Measurements from ENCODE around the gene TF.

Gene TF

DNA sequence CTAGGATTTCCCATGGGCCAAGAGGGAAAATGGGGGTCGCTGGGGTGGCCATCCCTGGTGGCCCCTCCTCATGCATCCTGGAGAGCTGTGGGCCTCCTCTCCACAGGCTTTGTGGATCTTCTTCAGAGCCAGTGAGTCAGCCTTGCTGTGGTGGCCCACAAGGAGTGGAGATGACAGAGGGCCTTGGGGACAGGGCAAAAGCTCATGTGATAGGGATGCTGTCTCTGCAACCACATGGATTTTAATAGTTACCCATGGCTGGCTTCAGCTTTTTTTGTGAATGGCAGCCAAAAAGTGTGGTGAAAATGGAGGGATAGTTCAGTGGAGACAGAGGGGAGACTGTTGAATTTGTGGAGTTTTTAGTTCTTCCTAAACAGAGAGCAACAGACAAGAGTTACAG, 1.2 kb downstream of the TF start:
- DNase-seq (ENCODE audit: low read depth in 2 of 2): no peak

DNA sequence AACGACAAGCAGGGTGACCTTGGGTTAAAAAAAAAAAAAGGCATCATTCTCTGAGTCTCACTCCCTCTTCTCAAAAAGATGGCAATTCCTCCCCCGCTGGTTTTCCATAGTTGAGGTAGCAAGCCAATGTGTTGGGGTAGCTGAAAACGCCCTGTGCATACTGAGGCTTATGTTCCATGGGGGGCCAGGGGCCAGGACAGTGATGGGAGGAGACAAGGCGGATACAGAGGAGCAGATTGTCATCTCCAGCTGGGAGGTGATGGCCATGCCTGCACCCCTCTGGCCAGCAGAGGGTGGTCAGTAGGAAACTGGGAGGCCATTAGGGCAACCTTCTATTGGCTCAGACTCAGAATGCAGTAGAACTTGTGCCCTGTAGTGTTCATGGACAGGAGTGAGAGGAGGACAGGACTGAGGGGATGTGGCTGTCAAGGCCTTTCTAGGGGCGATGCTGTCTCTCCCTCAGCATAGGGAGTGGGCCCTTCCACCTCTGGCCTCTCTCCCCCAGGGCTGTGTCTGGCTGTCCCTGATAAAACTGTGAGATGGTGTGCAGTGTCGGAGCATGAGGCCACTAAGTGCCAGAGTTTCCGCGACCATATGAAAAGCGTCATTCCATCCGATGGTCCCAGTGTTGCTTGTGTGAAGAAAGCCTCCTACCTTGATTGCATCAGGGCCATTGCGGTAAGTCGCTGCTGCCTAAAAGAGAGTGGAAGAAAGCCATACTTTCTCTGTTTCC, 1.9 kb downstream of the TF start:
- no peak for DNase-seq (ENCODE audit: low read depth in 2 of 2)

DNA sequence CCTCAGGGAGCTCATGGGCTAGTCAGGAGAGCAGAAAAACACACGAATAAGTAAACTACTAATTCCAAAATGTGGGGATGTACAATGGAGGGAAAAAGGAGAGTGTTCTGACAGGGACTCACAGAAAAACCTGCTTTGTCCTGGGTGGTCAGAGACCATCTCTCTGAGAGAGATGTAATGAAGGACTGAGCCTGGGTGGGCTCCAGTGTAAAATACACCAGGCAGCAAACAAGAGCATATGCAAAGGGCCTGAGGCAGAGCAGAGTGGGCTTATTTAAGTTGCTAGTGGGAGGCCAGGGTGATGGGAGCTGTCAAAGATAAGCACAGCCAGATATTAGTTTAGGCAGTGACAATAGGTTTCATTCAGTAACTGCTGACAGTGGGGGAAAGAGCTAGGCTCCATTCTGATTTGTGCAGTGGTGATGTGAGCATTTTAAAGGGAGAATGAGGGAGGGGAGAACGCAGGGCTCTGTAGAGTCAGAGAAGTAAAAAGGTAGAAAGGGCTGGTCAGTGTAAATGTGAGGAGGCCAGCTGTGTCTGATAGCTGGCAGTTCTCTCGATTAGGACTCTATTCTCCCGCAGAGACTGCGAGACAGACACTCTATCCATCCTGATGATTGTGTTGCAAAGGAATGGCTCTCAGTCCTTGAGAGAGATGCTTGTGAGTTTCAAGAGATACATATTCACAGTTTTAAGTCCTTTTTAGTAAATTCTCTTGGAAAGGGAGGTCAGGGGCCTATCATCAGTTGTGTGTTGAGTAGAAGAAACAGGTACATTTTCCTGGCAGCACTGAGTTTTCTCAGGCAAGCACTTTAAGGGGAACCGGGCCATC, 3.5 kb downstream of the TF start:
- DNase-seq (ENCODE audit: low read depth in 2 of 2): no peak

DNA sequence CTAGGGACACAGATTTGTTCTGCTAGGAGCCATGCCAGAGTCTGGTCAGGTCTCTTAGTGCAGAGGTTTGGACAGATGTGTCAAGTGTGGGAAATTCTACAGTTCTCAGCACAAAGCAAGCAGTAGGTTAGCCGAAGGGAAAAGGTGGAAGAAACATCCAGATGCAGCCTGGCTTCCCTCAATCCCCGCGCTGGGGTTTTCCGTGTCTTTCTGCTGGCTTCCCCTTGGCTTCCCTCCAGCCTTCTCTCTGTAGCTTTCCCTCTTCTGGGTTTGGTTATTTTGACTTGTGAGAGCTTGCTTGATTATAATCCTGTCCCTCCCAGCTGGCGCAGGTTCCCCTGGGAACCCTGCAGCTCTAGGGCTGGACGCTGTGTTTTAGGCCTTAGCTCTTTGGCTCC, 4.1 kb downstream of the TF start:
- no peak for DNase-seq (ENCODE audit: low read depth in 2 of 2)

DNA sequence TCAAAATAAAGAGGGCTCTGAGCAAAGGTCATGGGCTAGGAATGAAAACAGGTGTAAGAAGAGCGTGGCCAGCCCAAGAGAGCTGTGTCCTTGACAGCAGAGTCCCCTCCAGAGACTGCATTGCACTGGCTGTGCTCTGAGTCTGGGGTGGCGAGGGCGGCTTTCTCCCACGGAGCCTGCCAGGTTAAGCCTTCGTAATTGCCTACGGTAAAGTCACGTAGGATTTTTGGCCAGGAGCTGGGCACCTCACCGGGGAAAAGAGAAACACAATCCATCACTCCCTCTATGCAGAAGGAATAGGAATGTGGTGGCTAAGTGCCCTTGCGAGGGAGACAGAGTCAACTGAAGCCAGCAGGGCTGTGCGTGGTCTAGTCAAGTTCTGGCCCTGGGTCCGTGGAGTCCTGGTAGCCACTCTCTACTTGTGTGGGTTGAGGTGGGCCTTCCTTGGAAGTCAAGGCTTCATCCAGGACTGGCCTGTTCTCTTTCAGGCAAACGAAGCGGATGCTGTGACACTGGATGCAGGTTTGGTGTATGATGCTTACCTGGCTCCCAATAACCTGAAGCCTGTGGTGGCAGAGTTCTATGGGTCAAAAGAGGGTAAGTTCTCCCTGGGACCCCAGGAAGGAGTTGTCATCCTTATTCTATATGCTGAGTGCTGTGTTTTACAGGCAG, 7.0 kb downstream of the TF start:
- no peak for DNase-seq (ENCODE audit: low read depth in 2 of 2)

DNA sequence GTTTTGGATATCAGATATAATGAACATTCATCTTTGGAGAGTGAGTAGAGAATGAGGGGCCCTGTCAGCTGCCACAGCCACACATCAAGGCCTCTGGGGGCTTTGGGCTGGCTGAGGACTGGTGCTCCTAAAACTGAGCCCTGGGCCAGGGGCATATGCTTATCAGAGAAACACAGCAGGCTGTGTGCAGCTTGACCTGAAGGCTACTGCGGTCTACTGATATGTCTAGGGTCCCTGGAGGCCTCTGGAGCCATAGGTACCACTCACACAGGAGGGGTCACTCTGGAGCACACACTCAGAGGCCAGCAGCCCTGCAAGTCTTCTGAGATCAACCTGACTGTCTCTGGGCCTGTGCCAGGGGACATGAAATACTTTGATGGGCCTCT, 7.6 kb downstream of the TF start:
- no peak for DNase-seq (ENCODE audit: low read depth in 2 of 2)

DNA sequence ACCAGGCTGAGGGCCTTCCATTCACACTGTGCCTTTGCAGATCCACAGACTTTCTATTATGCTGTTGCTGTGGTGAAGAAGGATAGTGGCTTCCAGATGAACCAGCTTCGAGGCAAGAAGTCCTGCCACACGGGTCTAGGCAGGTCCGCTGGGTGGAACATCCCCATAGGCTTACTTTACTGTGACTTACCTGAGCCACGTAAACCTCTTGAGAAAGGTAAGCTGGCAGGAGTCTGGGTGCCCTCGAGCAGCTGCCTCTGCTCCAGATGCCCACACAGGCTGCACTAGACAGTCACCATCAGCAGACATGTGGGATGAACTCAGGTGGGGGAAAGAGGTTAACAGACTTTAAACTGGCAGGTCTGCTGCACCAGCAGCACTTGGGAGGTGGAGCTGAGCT, 8.3 kb downstream of the TF start:
- no peak for DNase-seq (ENCODE audit: low read depth in 2 of 2)

DNA sequence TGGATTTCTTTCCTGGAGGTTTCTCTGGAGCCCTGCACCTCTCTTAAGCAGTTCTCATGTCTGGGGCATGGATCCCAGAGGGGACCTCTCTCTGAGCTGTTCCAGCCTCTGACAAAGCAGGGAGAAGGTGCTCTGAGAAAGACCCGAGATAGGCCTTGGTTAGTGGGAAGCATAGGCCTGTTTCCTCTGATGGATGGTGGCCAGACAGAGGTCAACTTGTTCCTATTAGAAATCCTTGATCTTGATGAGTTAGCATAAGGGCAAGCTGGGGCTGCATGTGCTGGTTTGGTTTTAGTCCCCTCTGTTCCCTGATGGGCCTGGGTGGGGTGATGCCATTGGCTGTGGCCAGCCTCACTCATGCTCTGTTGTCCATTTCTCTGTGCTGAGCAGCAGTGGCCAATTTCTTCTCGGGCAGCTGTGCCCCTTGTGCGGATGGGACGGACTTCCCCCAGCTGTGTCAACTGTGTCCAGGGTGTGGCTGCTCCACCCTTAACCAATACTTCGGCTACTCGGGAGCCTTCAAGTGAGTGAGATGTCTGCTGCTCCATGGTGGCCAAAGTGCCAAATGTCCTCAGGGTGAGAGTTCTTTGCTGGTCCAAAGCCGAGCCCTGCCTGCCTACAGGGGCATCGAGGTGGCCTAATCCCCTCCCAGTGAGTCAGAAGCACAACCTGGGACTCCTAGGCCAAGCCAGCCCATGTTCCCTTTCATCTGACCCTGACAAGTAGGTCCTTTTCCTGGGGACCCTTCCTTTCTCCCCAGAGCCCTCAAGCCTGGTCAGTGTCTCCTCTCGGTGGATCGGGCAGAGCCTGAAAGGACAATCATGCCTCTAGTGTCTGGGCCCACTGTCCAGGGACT, 9.0 kb downstream of the TF start:
- no peak for DNase-seq (ENCODE audit: low read depth in 2 of 2)

DNA sequence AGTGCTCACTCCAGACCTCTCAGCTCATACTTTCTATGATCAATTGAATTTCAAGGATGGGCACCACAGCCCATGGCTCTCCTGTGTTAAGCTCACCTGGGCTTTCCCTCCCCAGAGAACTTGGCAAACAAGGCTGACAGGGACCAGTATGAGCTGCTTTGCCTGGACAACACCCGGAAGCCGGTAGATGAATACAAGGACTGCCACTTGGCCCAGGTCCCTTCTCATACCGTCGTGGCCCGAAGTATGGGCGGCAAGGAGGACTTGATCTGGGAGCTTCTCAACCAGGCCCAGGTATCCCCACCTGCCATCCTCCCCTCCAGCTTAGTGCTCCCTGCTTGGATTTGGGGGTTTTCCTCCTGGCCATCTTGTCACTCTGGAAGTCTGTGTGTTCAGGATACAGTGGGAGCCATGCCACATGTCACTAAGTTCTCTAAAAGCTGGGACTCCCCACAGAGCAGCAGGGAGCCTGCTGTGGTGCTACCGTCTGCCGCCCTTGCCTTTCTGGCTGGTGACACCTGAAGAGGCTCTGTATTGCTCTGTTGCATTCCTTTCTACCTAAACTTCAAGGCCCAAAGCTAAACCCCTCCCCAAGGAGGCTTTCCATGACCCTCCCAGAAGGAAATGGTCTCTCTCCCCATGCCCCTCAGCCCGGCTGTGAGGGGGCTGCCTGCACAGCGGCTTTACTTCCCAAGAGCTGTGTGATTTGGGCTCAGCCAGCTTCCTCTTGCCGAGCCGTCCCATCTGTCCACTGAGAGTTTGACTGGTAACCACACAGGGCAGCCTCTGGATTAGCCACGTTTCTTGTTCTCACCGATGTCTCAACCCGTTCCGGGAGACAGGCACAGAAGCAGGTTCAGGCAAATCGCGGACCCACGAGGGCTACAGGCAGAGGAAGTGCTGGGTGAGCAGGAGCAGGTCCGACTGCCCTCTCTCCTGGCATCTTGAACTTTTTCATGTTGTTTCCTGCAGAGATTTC, 10.8 kb downstream of the TF start:
- no peak for DNase-seq (ENCODE audit: low read depth in 2 of 2)

DNA sequence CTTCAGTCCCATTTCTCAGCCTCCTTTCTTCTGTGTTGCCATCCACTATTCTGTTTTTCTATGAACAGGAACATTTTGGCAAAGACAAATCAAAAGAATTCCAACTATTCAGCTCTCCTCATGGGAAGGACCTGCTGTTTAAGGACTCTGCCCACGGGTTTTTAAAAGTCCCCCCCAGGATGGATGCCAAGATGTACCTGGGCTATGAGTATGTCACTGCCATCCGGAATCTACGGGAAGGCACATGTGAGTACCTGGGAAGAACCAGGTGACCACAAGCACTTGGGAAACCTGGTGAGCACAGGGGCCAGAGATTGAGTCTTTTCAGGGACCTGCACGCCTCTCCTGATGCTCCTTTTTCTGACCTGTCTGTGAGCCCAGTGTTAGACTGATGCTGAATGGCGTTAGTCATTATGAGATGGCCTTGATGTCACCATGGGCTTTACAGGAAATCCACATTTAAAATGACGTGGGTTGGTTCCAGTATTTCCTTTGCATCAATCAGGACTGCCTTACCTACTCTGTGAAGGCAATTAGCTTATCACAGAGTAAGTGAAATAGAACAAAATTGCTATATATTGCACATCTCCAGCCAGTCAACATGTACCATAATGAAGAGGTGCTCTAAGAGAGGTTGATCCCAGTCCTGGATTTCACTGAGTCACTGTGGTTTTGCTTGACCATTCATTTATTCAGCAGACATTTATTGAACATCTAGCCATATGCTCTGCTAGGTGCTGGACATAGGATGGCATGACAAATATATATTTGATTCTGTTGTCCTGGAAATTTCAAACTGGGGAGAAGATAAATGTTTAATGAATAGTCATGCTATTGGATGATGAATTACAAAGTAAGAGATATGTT, 11.7 kb downstream of the TF start:
- DNase-seq (ENCODE audit: low read depth in 2 of 2): no peak

DNA sequence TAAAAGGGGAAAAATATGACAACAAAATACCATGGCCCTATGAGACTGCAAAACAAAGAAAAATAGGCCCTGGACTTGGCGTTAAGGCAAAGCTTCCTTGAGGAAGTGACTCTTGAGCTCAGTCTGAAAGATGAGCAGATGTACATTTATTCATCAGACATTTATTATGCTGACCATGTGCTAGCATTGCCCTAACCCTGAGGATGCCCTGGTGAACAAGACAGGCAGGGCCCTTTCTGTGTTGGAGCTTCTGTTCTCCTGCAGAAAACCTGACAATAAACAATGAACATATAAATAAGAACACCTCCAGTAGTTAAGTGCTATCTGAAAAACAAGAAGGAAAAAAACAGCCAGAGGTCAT, 12.4 kb downstream of the TF start:
- no peak for DNase-seq (ENCODE audit: low read depth in 2 of 2)

DNA sequence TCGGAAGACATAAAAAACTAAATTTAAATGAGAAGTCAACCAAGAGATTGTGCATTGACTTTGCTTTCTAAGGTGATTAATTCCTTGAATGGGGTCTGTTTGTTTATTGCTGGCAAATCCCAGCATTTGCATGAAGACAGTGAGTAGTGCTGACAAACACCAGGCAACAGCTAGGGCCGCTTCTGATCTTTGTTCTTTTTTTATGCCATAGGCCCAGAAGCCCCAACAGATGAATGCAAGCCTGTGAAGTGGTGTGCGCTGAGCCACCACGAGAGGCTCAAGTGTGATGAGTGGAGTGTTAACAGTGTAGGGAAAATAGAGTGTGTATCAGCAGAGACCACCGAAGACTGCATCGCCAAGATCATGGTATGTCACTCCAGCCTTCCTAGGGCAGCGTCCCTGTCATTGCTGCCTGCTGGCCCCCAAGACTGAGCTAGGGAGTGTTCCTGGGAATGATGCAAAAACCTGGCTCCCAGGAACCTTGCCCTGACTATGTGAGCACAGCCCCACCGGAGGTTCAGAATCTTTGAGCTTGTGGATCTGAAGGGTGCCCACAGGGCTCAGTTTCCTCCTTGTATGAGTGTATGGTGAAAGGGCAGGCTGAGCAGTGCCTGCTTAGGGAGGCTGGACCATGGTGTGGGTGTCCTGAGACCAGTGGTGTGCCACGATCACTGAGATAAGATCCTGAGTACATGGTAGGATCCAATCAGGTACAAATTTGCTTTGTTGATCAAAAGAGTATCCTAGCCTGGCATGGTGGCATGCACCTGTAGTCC, 13.0 kb downstream of the TF start:
- no peak for DNase-seq (ENCODE audit: low read depth in 2 of 2)

DNA sequence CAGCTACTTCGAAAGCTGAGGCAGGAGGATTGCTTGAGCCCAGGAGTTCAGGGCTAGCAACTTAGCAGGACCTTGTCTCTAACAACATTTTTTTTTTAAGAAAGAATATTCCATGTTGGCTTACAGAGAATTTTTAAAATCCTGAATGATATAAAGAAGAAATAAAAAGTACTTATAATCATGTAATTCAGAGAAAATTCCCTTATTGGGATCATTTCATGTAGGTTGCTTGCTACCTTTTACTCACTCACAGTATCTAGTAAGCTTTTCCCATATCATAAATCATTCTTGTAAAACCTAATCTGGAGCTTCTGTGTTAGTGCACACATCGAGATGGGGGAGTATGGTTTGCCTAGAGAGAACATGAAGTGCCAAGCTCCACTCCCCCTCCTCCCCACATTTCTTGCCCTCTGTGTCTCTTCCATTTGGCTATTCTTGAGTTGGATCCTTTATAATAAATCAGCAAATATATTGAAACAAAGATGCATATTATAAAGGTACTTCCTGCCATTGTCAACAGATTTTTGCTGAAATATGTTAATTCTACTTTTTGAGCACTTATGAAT, 13.6 kb downstream of the TF start:
- no peak for DNase-seq (ENCODE audit: low read depth in 2 of 2)

DNA sequence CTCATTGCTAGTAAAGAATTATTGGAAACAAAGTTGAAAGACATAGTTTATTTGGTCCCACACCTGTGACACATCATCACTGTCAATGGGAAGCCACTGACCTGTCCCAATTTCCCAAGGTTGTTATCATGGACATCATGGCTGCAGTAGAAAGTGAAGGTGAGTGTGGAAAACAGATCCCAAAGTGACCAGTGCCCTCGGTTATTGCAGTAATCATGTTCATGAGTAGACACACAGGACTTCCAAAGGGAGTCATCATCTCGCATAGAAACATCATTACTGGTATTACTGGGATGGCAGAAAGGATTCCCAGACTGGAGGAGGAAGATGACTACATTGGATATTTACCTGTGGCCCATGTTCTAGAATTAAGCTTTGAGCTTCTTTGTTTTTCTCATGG, 14.7 kb downstream of the TF start:
- DNase-seq (ENCODE audit: low read depth in 2 of 2): no peak

DNA sequence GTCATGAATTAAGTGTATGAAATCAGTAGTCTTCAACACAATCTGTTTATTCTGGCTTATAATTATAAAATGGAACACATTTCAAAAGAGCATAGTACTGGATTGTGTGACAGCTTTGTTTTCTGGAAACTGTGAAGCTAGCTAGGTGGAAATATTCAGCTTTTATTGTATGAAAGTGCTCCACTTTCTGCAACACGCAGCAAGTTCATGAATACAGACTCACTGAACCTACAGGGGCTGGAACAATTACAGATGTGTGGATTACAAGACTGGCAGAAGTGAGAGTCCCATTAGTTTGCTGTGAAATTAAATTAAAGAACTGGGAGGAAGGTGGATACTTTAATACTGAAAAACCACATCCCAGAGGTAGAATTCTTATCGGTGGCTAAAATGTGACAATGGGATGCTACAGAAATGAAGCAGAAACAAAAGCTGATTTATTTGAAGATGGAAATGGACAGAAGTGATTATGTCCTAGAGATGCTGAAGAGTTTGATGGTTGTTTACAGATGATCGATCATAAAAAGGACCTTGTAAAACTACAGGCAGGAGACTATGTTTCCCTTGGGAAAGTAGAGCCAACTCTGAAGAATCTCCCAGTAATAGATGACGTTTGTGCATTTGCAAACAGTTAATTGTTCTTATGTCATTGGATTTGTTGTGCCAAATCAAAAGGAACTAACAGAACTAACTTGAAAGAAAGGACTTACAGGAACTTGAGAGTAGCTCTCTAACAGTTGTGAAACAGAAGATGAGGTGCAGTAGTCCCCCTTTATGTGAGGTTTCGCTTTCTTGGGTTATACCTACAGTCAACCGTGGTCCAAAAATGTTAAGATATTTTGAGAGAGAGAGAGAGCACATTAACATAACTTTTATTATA, 15.7 kb downstream of the TF start:
- DNase-seq (ENCODE audit: low read depth in 2 of 2): no peak

DNA sequence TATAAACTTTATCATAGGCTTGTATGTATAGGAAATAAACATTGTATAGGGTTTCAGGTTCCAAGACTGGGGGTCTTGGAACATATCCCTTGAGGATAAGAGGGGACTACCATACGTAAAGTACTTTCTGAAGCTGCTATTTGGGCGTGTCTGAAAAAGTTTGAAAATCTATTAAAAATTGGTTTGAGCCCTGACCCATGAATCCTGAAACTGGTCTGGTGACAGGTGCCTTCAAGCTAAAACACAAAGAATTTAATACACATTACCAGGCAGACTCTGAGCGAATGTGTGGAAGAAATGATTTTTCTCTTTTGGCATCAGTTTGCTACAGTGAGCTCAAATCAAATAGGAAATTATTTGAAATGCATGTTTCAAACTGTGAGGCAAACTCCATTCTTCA, 16.3 kb downstream of the TF start:
- no peak for DNase-seq (ENCODE audit: low read depth in 2 of 2)

DNA sequence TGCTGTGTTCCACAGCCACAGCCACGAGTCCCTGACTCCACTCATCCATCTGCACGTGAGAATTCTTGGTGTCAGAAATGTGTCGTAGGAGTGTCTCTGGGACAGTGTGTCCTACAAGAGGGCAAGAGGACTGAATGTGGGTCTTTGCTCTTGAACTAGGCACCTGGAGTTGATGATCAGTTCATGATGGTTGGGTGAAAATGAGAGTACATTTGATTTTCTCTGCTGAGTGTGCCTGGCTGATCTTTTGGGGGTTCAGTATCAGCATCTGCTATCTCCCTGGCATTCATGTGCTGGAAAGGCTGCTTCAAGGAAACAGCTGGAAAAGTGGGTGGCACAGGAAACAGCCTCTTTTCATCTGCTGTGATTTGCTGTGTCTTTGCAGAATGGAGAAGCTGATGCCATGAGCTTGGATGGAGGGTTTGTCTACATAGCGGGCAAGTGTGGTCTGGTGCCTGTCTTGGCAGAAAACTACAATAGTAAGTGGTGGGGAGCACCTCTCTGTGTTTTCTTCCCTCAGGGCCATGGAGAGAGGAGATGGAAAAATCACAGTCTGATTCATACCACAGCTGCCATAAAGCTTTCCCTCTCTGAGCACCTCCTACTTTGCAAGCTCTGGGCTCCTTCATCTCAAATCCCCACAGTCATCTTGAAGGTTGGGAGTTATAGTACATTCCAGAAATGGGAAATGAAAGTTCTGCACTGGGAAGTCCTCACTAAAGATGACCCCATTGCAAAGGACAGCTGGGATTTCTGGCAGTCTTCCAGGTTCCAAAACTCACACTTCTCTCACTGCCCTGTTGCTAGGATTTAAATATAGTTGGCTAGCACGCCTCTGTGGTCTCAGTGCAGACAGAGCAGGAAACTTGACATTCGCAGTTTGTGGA, 17.8 kb downstream of the TF start:
- no peak for DNase-seq (ENCODE audit: low read depth in 2 of 2)

All from fibroblast of skin of left biceps (primary cell).